ENCODE data around the gene ING5.
A peak's percentile ranks its signal among the peaks of the same experiment; 100 is the strongest.
"Not testable (repeated sequence)": the region's sequence is repeated elsewhere in the genome, so short reads cannot be mapped to it uniquely, and the experiment has no call there.

The ING5 gene

GRCh38 chr2:241726459-241726858, 24.6 kb downstream of the ING5 start:
- H3K27me3 ChIP-seq (ENCODE audit: control insufficient read depth, insufficient read depth, low read length), result no peaks in the 10 kb centered on the region
- peaks cover 14% of the 10 kb centered on the region for H3K36me3 ChIP-seq (ENCODE audit: control insufficient read depth, insufficient read depth, low read length)

GRCh38 chr2:241728000-241728399, 26.2 kb downstream of the ING5 start:
- Histone ChIP-seq H3K36me3 (ENCODE audit: control insufficient read depth, insufficient read depth, low read length) (peaks cover 10% of the 10 kb centered on the region), H3K4me1 (ENCODE audit: control insufficient read depth, insufficient read depth, low read length) (no peaks in the 10 kb centered on the region), H3K4me3 (ENCODE audit: low read length) (no peak overlapping the region), H3K27ac (ENCODE audit: low read depth, low read length) (no peak overlapping the region), H3K9ac (ENCODE audit: low read length) (no peak overlapping the region), H3K27me3 (ENCODE audit: control insufficient read depth, insufficient read depth, low read length) (no peaks in the 10 kb centered on the region)

More at GRCh38 chr2:241726459-241726858, 24.6 kb downstream of the ING5 start:
- no peak overlapping the region for H3K9ac ChIP-seq (ENCODE audit: low read length)
- H3K27ac ChIP-seq (ENCODE audit: low read depth, low read length), result no peak overlapping the region
- H3K4me3 ChIP-seq (ENCODE audit: low read length), result no peak overlapping the region
- H3K4me1 ChIP-seq (ENCODE audit: control insufficient read depth, insufficient read depth, low read length), result no peaks in the 10 kb centered on the region

- H3K4me3 ChIP-seq (ENCODE audit: low read length), result no peak overlapping the region
- no peak overlapping the region for H3K9ac ChIP-seq (ENCODE audit: low read length)
- H3K4me1 ChIP-seq (ENCODE audit: control insufficient read depth, insufficient read depth, low read length), result no peaks in the 10 kb centered on the region
- H3K27me3 ChIP-seq (ENCODE audit: control insufficient read depth, insufficient read depth, low read length), result no peaks in the 10 kb centered on the region
- H3K36me3 ChIP-seq (ENCODE audit: control insufficient read depth, insufficient read depth, low read length), result peaks cover 5% of the 10 kb centered on the region
- no peak overlapping the region for H3K27ac ChIP-seq (ENCODE audit: low read depth, low read length)
Observed at GRCh38 chr2:241728627-241729026, 26.8 kb downstream of the ING5 start.

DNA sequence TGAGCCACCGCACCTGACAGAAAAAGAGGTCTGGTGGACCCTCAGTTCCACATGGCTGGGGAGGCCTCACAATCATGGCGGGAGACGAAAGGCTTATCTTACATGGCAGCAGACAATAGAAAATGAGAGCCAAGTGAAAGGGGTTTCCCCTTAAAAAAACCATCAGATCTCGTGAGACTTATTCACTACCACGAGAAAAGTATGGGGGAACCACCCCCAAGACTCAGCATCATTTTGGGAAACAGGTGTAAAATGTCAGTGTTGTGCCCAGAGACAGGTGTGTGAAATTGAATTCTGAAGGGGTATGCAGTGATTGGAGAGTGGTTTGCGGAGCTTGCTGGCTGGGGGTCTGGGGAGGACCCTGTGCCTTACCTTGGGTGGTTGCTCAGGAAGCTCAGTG, 28.0 kb downstream of the ING5 start:
- Histone ChIP-seq H3K27ac (ENCODE audit: low read depth, low read length) (no peak overlapping the region), H3K36me3 (ENCODE audit: control insufficient read depth, insufficient read depth, low read length) (peaks cover 3% of the 10 kb centered on the region), H3K9ac (ENCODE audit: low read length) (no peak overlapping the region), H3K4me1 (ENCODE audit: control insufficient read depth, insufficient read depth, low read length) (no peaks in the 10 kb centered on the region), H3K27me3 (ENCODE audit: control insufficient read depth, insufficient read depth, low read length) (no peaks in the 10 kb centered on the region), H3K4me3 (ENCODE audit: low read length) (no peak overlapping the region)

DNA sequence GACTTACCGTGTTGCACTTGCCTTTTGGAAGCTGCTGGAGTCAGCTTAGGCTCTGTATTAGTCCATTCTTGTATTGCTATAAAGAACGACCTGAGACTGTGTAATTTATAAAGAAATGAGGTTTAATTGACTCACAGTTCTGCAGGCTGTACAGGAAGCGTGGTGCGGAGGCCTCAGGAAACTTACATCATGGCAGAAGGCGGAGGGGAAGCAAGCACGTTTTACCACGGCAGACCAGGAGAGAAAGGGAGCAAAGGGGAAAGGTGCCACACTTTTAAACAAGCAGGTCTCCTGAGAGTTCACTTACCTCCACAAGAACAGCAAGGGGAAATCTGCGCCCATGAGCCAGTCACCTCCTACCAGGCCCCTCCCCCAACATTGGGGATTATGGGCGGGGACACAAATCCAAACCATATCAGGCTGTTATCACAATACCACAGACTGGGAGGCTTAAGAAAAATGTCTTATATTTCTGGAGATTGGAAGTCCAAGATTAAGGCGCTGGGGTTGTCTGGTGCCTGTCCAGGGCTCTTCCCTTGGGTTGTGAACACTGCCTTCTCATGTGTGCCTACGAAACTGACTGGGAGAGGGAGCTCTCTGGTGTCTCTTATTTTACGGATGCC, 28.9 kb downstream of the ING5 start:
- H3K27me3 ChIP-seq (ENCODE audit: control insufficient read depth, insufficient read depth, low read length), result no peaks in the 10 kb centered on the region
- H3K4me3 ChIP-seq (ENCODE audit: low read length), result no peak overlapping the region
- H3K27ac ChIP-seq (ENCODE audit: low read depth, low read length), result no peak overlapping the region
- no peaks in the 10 kb centered on the region for H3K4me1 ChIP-seq (ENCODE audit: control insufficient read depth, insufficient read depth, low read length)
- H3K9ac ChIP-seq (ENCODE audit: low read length), result no peak overlapping the region
- H3K36me3 ChIP-seq (ENCODE audit: control insufficient read depth, insufficient read depth, low read length), result no peaks in the 10 kb centered on the region

DNA sequence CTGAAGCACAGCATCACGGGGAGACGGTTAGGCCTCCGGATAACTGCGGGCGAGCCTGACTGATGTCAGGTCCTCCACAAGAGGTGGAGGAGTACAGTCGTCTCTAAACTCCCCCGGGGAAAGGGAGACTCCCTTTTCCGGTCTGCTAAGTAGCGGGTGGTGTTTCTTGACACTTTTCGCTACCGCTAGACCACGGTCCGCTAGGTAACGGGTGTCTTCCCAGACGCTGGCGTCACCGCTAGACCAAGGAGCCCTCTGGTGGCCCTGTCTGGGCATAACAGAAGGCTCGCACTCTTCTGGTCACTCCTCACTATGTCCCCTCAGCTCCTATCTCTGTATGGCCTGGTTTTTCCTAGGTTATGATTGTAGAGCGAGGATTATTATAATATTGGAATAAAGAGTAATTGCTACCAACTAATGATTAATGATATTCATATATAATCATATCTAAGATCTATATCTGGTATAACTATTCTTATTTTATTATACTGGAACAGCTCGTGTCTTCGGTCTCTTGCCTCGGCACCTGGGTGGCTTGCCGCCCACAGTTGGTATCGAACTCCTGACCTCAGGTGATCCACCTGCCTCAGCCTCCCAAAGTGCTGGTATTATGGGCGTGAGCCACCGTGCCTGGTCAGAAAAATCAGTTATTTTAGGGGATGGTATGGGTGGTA, 30.8 kb downstream of the ING5 start:
- not testable (repeated sequence) for H3K4me1 ChIP-seq (ENCODE audit: control insufficient read depth, insufficient read depth, low read length); H3K4me3 ChIP-seq (ENCODE audit: low read length); H3K36me3 ChIP-seq (ENCODE audit: control insufficient read depth, insufficient read depth, low read length); H3K27ac ChIP-seq (ENCODE audit: low read depth, low read length); H3K9ac ChIP-seq (ENCODE audit: low read length); H3K27me3 ChIP-seq (ENCODE audit: control insufficient read depth, insufficient read depth, low read length)

DNA sequence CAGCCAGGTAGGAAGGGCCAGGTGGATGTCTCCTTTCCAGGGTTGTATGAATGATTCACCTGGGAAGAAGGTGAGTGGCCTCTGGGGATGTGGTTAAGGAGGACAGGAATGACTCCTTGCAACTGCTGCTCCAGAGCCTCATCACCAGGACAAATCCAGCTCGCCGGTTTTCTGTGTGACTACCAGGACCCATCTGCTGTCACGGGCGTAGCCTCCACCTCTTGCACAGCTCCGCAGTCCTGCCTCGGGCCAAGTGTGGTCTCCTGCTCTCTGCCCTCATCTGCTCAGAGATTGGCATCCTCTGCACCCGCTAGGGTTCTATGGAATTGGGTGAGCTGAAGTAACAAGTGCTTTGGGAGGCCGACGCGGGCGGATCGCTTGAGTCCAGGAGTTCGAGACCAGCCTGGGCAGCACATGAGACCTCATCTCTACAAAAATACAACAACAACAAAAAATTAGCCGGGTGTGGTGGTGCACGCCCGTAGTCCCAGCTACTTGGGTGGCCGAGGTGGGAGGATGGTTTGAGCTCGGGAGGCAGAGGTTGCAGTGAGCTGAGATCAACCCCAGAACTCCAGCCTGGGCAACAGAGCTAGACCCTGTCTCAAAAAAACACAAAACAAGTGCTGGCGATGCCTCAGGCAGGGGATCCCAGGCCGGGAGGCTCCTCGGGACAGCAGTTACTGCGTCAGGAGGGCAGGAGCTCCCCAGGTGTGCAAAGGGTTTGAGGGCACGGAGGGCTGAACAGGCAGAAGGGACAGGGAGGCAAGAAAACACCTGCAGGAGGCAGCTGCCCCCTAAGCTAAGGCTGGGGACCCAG, 31.8 kb downstream of the ING5 start:
- Histone ChIP-seq H3K4me1 (ENCODE audit: control insufficient read depth, insufficient read depth, low read length) (no peaks in the 10 kb centered on the region), H3K27me3 (ENCODE audit: control insufficient read depth, insufficient read depth, low read length) (no peaks in the 10 kb centered on the region), H3K27ac (ENCODE audit: low read depth, low read length) (no peak overlapping the region), H3K36me3 (ENCODE audit: control insufficient read depth, insufficient read depth, low read length) (no peaks in the 10 kb centered on the region), H3K4me3 (ENCODE audit: low read length) (peak overlapping the region; percentile 67), H3K9ac (ENCODE audit: low read length) (no peak overlapping the region)

GRCh38 chr2:241734208-241734466, 32.3 kb downstream of the ING5 start:
- Histone ChIP-seq H3K27ac (ENCODE audit: low read depth, low read length) (no peak overlapping the region), H3K27me3 (ENCODE audit: control insufficient read depth, insufficient read depth, low read length) (no peaks in the 10 kb centered on the region), H3K4me1 (ENCODE audit: control insufficient read depth, insufficient read depth, low read length) (no peaks in the 10 kb centered on the region), H3K4me3 (ENCODE audit: low read length) (peak overlapping the region; percentile 67), H3K36me3 (ENCODE audit: control insufficient read depth, insufficient read depth, low read length) (no peaks in the 10 kb centered on the region), H3K9ac (ENCODE audit: low read length) (no peak overlapping the region)

DNA sequence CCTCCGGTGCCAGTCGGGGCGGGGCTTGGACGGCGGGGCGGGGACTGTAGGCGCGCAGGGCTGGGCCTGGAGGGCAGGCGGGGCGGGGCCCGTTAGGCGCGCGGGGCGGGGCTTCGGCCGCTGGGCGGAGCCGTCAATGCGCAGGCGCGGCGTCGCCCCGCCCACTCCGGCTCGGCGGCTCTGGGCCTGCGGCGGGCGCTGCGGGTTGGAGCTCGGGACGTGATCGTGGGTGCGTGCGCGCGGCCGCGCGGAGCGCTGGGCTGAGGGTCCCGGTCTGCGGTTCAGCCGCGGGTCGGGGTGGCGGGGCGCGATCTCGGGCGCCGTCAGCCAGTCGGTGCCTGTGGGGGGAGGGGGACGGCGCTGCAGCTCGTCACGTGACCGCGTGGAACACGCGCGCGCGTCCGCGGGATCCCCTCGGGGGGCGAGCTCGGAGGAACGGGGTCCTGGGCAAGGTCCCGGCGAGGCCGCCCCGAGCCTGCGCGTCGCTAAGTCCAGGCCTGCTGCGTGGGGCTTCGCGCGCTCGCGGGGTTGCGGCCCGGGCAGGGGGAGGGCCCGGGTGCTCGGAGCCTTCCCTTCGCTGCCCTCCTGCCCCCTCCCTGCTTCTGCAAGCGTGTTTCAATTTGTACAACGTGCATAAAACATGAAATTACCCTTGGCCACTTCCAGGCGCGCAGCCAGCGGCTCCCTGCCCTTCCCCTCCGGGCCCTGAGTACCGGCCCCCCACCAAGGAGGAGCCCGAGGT, 32.8 kb downstream of the ING5 start, which contains the start of gene D2HGDH:
D2HGDH (plus strand) TSS at position 164 of the 742 bp plus-strand sequence. CDS start 595 bp downstream, outside the sequence.
- Histone ChIP-seq H3K27ac (ENCODE audit: low read depth, low read length) (peak within 1 kb of the TSS; percentile 86), H3K4me3 (ENCODE audit: low read length) (peak within 1 kb of the TSS; percentile 70)

GRCh38 chr2:241736111-241736510, 34.3 kb downstream of the ING5 start:
- no peaks in the 10 kb centered on the region for H3K27me3 ChIP-seq (ENCODE audit: control insufficient read depth, insufficient read depth, low read length)
- H3K4me1 ChIP-seq (ENCODE audit: control insufficient read depth, insufficient read depth, low read length), result no peaks in the 10 kb centered on the region
- no peak overlapping the region for H3K9ac ChIP-seq (ENCODE audit: low read length)
- no peak overlapping the region for H3K27ac ChIP-seq (ENCODE audit: low read depth, low read length)
- no peaks in the 10 kb centered on the region for H3K36me3 ChIP-seq (ENCODE audit: control insufficient read depth, insufficient read depth, low read length)
- no peak overlapping the region for H3K4me3 ChIP-seq (ENCODE audit: low read length)

More for the DNA sequence above, 32.8 kb downstream of the ING5 start, which contains the start of gene D2HGDH:
- Histone ChIP-seq H3K36me3 (ENCODE audit: control insufficient read depth, insufficient read depth, low read length) (no peaks in the 10 kb centered on the region), H3K9ac (ENCODE audit: low read length) (peak within 1 kb of the TSS; percentile 51), H3K4me1 (ENCODE audit: control insufficient read depth, insufficient read depth, low read length) (no peaks in the 10 kb centered on the region), H3K27me3 (ENCODE audit: control insufficient read depth, insufficient read depth, low read length) (no peaks in the 10 kb centered on the region)

DNA sequence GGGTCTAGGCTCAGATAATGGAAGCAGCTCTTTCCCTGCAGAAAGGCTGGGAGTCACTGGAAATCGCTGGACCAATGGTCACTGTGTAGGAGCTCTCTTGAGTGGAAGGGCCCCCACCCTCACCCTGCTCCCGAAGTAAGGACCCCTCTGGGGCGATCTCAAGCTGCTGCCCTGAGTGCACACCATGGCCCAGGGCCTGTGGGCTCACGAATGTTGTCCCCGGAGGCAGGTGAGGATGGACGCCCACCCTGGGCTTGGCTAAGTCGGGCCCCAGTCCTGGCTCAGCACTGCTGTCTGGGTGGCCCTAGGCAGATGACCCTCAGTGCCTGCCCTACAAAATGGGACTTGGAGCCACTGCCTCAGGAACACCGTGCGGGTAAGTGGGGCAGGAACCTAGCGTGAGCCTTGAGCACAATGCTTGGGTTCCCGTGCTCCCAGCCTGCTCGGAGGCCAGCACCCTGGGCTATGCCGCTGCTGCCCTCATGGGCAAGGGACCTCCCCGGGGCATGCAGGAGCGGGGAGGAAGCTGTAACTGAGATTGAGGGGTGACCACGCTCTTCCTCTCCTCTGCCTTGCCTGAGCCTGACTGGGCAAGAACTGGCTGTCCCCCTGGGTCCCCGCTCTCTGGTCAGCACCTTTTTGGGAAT, 36.3 kb downstream of the ING5 start:
- Histone ChIP-seq H3K27me3 (ENCODE audit: control insufficient read depth, insufficient read depth, low read length) (no peaks in the 10 kb centered on the region), H3K9ac (ENCODE audit: low read length) (no peak overlapping the region), H3K36me3 (ENCODE audit: control insufficient read depth, insufficient read depth, low read length) (no peaks in the 10 kb centered on the region), H3K27ac (ENCODE audit: low read depth, low read length) (no peak overlapping the region), H3K4me1 (ENCODE audit: control insufficient read depth, insufficient read depth, low read length) (no peaks in the 10 kb centered on the region), H3K4me3 (ENCODE audit: low read length) (no peak overlapping the region)

DNA sequence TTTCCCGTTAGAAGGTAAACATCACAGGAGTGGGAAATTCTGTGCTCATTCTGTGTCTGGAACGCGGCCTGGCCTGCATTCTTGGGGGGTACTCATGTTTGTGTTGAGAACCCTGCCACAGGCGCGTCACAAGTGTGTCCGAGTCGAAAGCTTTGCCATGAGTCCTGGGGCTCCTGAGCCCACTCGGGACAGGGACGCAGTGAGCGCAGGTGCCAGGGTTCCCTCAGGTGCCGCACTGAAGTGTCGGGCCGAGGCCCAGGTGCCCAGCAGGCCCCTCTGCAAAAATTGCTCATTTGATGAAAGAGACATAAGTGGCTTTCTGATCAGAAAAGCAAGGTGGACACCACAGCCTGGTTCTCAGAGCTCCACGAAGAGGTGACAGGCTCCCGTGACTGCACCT, 37.3 kb downstream of the ING5 start:
- no peaks in the 10 kb centered on the region for H3K4me1 ChIP-seq (ENCODE audit: control insufficient read depth, insufficient read depth, low read length)
- peaks cover under 1% of the 10 kb centered on the region for H3K36me3 ChIP-seq (ENCODE audit: control insufficient read depth, insufficient read depth, low read length)
- H3K27ac ChIP-seq (ENCODE audit: low read depth, low read length), result no peak overlapping the region
- no peaks in the 10 kb centered on the region for H3K27me3 ChIP-seq (ENCODE audit: control insufficient read depth, insufficient read depth, low read length)
- no peak overlapping the region for H3K9ac ChIP-seq (ENCODE audit: low read length)
- H3K4me3 ChIP-seq (ENCODE audit: low read length), result no peak overlapping the region

Measured in rectal smooth muscle tissue (tissue), 1 donor.